HCT116 (cell line): ENCODE measurements around the gene WNK4. TPM values are rescaled to one million over a fixed set of nuclear protein-coding genes. Genes with fewer than 3 reads are reported as not detected.
A peak's percentile ranks its signal among the peaks of the same experiment; 100 is the strongest.

ENCODE experiments used
- ATAC-seq: fragments of 200-7000 bp; cut with Tn5 transposase; 2 replicates; pipeline ENCODE4 v1.9.1; 2020; ENCODE audit warnings: mild to moderate bottlenecking, moderate library complexity
- BruUV-seq: library from RNA; stranded (reverse); fragments of 400-500 nt; replicated peaks from 2 replicates; lab custom pipeline; 2021; lab: Mats Ljungman, UMichigan
- CTCF ChIA-PET: fragments of 300-600 bp; sonication (Branson Sonifier 250); formaldehyde crosslinking; loops from one replicate; lab custom pipeline; 2021; ENCODE audit warnings: antibody characterized with exemption; lab: Charles Lee
- POLR2A ChIA-PET: fragments of 300-600, 350-600 bp; sonication (Branson Sonifier 250); formaldehyde crosslinking; loops from one replicate; lab custom pipeline; 2021; ENCODE audit warnings: antibody characterized with exemption; lab: Charles Lee
- RAD21 ChIA-PET, 2 experiments: fragments of 300-600 bp; sonication (Branson Sonifier 250); formaldehyde crosslinking; loops; one replicate each; lab custom pipeline; 2023; ENCODE audit warnings: low total read pairs in 2 of 2; ENCODE audit not compliant: uncharacterized antibody in 2 of 2, unreplicated experiment in 2 of 2, low non-redundant PET in 1 of 2; lab: Charles Lee
- DNase-seq: peaks from one replicate; pipeline ENCODE4 v3.0.0-alpha.2; 2010; ENCODE audit warnings: low read depth, low spot score
- H2AFZ ChIP-seq: fragments of 200-600 bp; shearing (Covaris generic), sonication (generic); 2 replicates; pipeline ENCODE4 v1.6.1; 2017; ENCODE audit warnings: low read depth, mixed run types, mixed read lengths, antibody characterized with exemption, low read length; ENCODE audit not compliant: poor library complexity, severe bottlenecking
- H3K27ac ChIP-seq: 2 replicates; pipeline ENCODE4 v1.5.1; 2012; ENCODE audit warnings: low read depth, low read length
- H3K27me3 ChIP-seq: fragments of 200-600 bp; sonication (generic); 2 replicates; pipeline ENCODE4 v1.6.1; 2016; ENCODE audit warnings: mixed run types, low read length, mixed read lengths; ENCODE audit not compliant: insufficient read depth
- H3K36me3 ChIP-seq, 2 experiments: fragments of 200-500 bp in 1 of 2; fragments of 200-600 bp in 1 of 2; sonication (Bioruptor generic) in 1 of 2; sonication (generic) in 1 of 2; 2 replicates each; pipeline versions ENCODE4 v1.5.1 to v1.6.1; 2014 to 2016; ENCODE audit warnings: low read length in 2 of 2, inconsistent platforms in 1 of 2, mixed read lengths in 1 of 2, mixed run types in 1 of 2; ENCODE audit not compliant: insufficient read depth in 2 of 2, control insufficient read depth in 1 of 2
- H3K4me1 ChIP-seq, 2 experiments: fragments of 200-600 bp in 1 of 2; sonication (generic) in 1 of 2; 2 replicates each; pipeline versions ENCODE4 v1.5.1 to v1.6.1; 2012 to 2017; ENCODE audit warnings: low read length in 2 of 2, inconsistent platforms in 1 of 2, mild to moderate bottlenecking in 1 of 2, mixed read lengths in 1 of 2, mixed run types in 1 of 2, moderate library complexity in 1 of 2; ENCODE audit not compliant: insufficient read depth in 2 of 2, control insufficient read depth in 1 of 2
- H3K4me2 ChIP-seq: fragments of 200-600 bp; sonication (generic); 2 replicates; pipeline ENCODE4 v1.6.1; 2017; ENCODE audit warnings: mixed run types, low read length, mixed read lengths
- H3K4me3 ChIP-seq, 2 experiments: fragments of 200-600 bp in 1 of 2; sonication (generic) in 1 of 2; replicated peaks in 1 of 2; 2 replicates each; pipeline ENCODE4 v1.5.1; 2011 to 2016; ENCODE audit warnings: low read length in 2 of 2, control low read depth in 1 of 2, low read depth in 1 of 2, mild to moderate bottlenecking in 1 of 2, mixed read lengths in 1 of 2, mixed run types in 1 of 2
- H3K79me2 ChIP-seq: fragments of 200-600 bp; sonication (generic); 2 replicates; pipeline ENCODE4 v1.6.1; 2017; ENCODE audit warnings: mild to moderate bottlenecking, mixed run types, low read length, moderate library complexity, mixed read lengths; ENCODE audit not compliant: insufficient read depth
- H3K9ac ChIP-seq: fragments of 200-600 bp; sonication (generic); 2 replicates; pipeline ENCODE4 v1.6.1; 2016; ENCODE audit warnings: low read length, mixed read lengths
- H3K9me2 ChIP-seq: fragments of 200-600 bp; sonication (generic), shearing (Covaris generic); 2 replicates; pipeline ENCODE4 v1.6.1; 2017; ENCODE audit warnings: mixed run types, mild to moderate bottlenecking, moderate library complexity; ENCODE audit not compliant: insufficient read depth
- H3K9me3 ChIP-seq, 2 experiments: fragments of 200-500 bp in 1 of 2; fragments of 200-600 bp in 1 of 2; sonication (Bioruptor generic) in 1 of 2; sonication (generic) in 1 of 2; 2 replicates each; pipeline ENCODE4 v1.6.1; 2014 to 2017; ENCODE audit warnings: low read length in 2 of 2, mixed read lengths in 2 of 2, inconsistent platforms in 1 of 2, low read depth in 1 of 2, mild to moderate bottlenecking in 1 of 2, mixed run types in 1 of 2, moderate library complexity in 1 of 2; ENCODE audit not compliant: control insufficient read depth in 1 of 2, insufficient read depth in 1 of 2
- H4K20me1 ChIP-seq: fragments of 200-600 bp; sonication (generic), shearing (Covaris generic); 2 replicates; pipeline ENCODE4 v1.6.1; 2017; ENCODE audit warnings: mixed run types, mild to moderate bottlenecking, moderate library complexity; ENCODE audit not compliant: insufficient read depth
- CBX3 ChIP-seq: IDR thresholded peaks from 2 replicates; pipeline ENCODE4 v1.6.1; 2012; ENCODE audit warnings: low read depth
- CEBPB ChIP-seq: IDR thresholded peaks from 2 replicates; pipeline ENCODE4 v1.6.1; 2012; ENCODE audit warnings: low read depth
- EGR1 ChIP-seq: IDR thresholded peaks from 2 replicates; pipeline ENCODE4 v1.6.1; 2012; ENCODE audit warnings: low read depth
- ELF1 ChIP-seq: IDR thresholded peaks from 2 replicates; pipeline ENCODE4 v1.6.1; 2012; ENCODE audit warnings: low read depth, borderline replicate concordance
- EZH2 ChIP-seq: fragments of 200-600 bp; sonication (generic); IDR thresholded peaks from 2 replicates; pipeline ENCODE4 v1.6.1; 2017; ENCODE audit warnings: antibody characterized with exemption, mixed run types
- EZH2phosphoT487 ChIP-seq: fragments of 200-600 bp; IDR thresholded peaks from 2 replicates; pipeline ENCODE4 v1.6.1; 2018; ENCODE audit warnings: antibody characterized with exemption, borderline replicate concordance
- FOSL1 ChIP-seq: IDR thresholded peaks from 2 replicates; pipeline ENCODE4 v1.6.1; 2012; ENCODE audit warnings: low read depth
- JUND ChIP-seq: IDR thresholded peaks from 2 replicates; pipeline ENCODE4 v1.6.1; 2012
- POLR2A ChIP-seq: IDR thresholded peaks from 2 replicates; pipeline ENCODE4 v1.7.0; 2011; ENCODE audit warnings: borderline replicate concordance; ENCODE audit not compliant: insufficient read depth, insufficient read length; ENCODE audit errors: extremely low read depth
- POLR2AphosphoS5 ChIP-seq: IDR thresholded peaks from 2 replicates; pipeline ENCODE4 v1.6.1; 2011; ENCODE audit warnings: mild to moderate bottlenecking, low read depth, low read length, moderate library complexity
- RAD21 ChIP-seq: IDR thresholded peaks from 2 replicates; pipeline ENCODE4 v1.6.1; 2012; ENCODE audit warnings: low read depth, mild to moderate bottlenecking
- SIN3A ChIP-seq: IDR thresholded peaks from 2 replicates; pipeline ENCODE4 v1.6.1; 2012; ENCODE audit warnings: low read depth
- SP1 ChIP-seq: IDR thresholded peaks from 2 replicates; pipeline ENCODE4 v1.6.1; 2012; ENCODE audit warnings: low read depth
- SRF ChIP-seq: IDR thresholded peaks from 2 replicates; pipeline ENCODE4 v1.6.1; 2012; ENCODE audit warnings: low read depth
- YY1 ChIP-seq: IDR thresholded peaks from 2 replicates; pipeline ENCODE4 v1.6.1; 2011; ENCODE audit warnings: low read length, low read depth, moderate library complexity, mild to moderate bottlenecking; ENCODE audit not compliant: insufficient replicate concordance; ENCODE audit errors: extremely low read depth
- ZFX ChIP-seq: fragments of 450-650 bp; IDR thresholded peaks from 2 replicates; pipeline ENCODE4 v1.6.1; 2017
- ZNF274 ChIP-seq: fragments of 200-500 bp; sonication (Bioruptor generic); IDR thresholded peaks from 2 replicates; pipeline ENCODE4 v1.6.1; 2014; ENCODE audit warnings: mild to moderate bottlenecking, low read depth, low read length, inconsistent platforms
- intact Hi-C: fragments of 100-400 bp; cut with micrococcal nuclease; formaldehyde crosslinking; loops from 2 replicates; pipeline ENCODE4 v1.10.0; 2022
- total RNA-seq: library from RNA; stranded (reverse); gene quantifications from one replicate; pipeline ENCODE4 v1.2.1, GENCODE V29; 2021; ENCODE audit not compliant: unreplicated experiment
- TF ChIP-seq, protein P1 (sequence below): IDR thresholded peaks from 2 replicates; pipeline ENCODE4 v1.6.1; 2012
- TF ChIP-seq, protein P2 (sequence below): IDR thresholded peaks from 2 replicates; pipeline ENCODE4 v1.6.1; 2012

Gene WNK4
- total RNA-seq, 1 experiment from 2014 or later: 4.5 TPM

DNA sequence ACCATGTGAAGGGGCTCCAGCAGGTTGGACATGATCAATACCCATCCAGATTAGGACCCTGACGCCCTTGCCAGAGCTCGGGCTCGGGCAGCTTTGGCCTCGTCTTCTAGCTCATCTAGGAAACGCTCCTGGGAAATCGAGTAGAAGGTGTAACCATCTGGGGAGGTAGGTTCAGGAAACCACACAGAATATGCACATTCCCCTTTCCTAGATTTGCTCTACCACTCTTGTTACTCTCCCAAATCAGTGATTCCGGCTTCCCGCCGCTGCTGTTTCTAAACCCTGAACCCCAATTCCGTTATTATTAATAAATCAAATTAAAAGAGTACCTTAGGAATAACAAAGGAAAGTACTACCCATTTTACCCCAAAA lies 17.6 kb downstream of the WNK4 start:
- H4K20me1 ChIP-seq: no peaks in the 10 kb centered on the region
- peak overlapping the region; percentile 26 for H3K27ac ChIP-seq

DNA sequence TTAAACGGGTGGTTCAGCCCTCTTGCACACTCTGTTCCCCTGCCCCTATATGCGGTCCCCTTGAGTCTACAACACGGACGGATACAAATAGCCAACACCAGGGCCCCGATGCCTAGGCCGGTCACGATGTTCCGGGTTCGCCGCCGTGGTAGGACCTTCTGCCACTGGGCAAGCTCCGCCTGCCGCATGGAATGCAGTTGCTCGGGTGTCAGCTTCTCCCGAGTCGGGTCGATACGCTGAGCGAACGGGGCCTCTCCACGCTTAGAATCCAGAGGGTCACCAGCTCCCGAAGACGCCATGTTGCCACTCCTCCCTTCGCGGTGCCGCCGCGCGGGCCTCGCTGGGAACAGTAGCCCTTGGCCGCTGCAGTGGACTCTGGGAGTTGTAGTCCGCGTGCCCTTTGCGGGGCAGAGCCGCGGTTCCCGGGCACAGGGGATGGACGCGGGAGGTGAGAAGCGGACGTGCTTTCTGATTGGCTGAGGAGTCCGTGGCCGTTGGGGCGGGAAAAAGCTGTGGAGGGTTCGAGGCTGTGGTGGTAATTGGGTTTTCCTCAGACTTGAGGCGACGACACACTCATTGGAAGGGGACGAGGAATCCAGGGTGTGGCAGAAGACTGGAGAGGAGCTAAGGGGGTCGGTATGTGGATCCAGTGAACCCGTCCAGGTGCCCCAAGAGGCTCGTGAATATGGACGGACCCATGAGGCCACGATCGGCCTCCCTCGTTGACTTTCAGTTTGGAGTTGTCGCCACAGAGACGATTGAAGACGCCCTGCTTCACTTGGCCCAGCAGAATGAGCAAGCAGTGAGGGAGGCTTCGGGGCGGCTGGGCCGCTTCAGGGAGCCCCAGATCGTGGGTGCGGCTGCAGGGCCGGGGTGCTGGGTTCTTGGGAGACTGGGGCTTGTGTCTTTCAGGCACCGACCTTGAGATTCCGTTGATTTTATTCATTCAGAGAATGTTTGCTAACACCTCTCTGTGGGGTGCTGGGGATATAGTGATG lies 18.3 kb downstream of the WNK4 start, which contains the start of the genes CNTD1 and COA3:
Gene CNTD1, plus strand, starts transcription at position 479 of the 998 bp plus-strand sequence. Its CDS starts 207 bp downstream, at position 686.
Gene COA3, minus strand, starts transcription at position 322 of the 998 bp plus-strand sequence. Its CDS starts 23 bp downstream, at position 299.
- H3K4me3 ChIP-seq: peak within 1 kb of the TSS; percentile 83 to 88
- H3K27me3 ChIP-seq: no peaks in the 10 kb centered on the region
- H3K4me1 ChIP-seq: peaks cover 4 to 9% of the 10 kb centered on the region in 2 experiments; a peak in 2 of 4 replicates
- peak within 1 kb of the TSS; percentile 26 for H3K27ac ChIP-seq
- H3K4me2 ChIP-seq: peak within 1 kb of the TSS; percentile 85
- ChIA-PET CTCF (interaction anchor here (0.8 to 1.5 kb wide), 4 partner anchors 19 to 220 kb away, joined by 3 to 8 read pairs (median 4); partner anchors contain the start of gene BECN1), POLR2A (interaction anchor here (1.0 kb wide), 1 partner anchor 26 kb away, joined by 3 read pairs; the partner anchor contains the start of gene BECN1), RAD21 (interaction anchor here in 1 of 2 experiments (0.6 kb wide), 1 partner anchor 47 kb away, joined by 8 read pairs; no protein-coding TSS in a partner anchor)
- H3K9ac ChIP-seq: peak within 1 kb of the TSS; percentile 83
- intact Hi-C loops: no loop called here
- H3K9me3 ChIP-seq: no peaks in the 10 kb centered on the region
- H4K20me1 ChIP-seq: no peaks in the 10 kb centered on the region
- H2AFZ ChIP-seq: peak within 1 kb of the TSS; percentile 52
- H3K36me3 ChIP-seq: no peaks in the 10 kb centered on the region
- no peaks in the 10 kb centered on the region for H3K9me2 ChIP-seq
- H3K79me2 ChIP-seq: peaks cover 8% of the 10 kb centered on the region; the same call in 1 of the 2 replicates
- DNase-seq (peak; percentile 86), ATAC-seq (peak; percentile 100)
- BruUV-seq: no TSS peak
- TF ChIP-seq YY1 (peak; percentile 94), ELF1 (no peak), EZH2phosphoT487 (no peak), ZNF274 (no peak), POLR2A (no peak), EGR1 (no peak), CEBPB (no peak), SIN3A (peak; percentile 51; the same call in 1 of the 2 replicates), FOSL1 (no peak), SRF (no peak), ZFX (peak; percentile 82), POLR2AphosphoS5 (peak; percentile 87), SP1 (peak; percentile 84; the same call in 1 of the 2 replicates), EZH2 (no peak), RAD21 (no peak), JUND (no peak)
- TF ChIP-seq, protein P1, sequence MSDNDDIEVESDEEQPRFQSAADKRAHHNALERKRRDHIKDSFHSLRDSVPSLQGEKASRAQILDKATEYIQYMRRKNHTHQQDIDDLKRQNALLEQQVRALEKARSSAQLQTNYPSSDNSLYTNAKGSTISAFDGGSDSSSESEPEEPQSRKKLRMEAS: peak; percentile 100
- TF ChIP-seq, protein P2, sequence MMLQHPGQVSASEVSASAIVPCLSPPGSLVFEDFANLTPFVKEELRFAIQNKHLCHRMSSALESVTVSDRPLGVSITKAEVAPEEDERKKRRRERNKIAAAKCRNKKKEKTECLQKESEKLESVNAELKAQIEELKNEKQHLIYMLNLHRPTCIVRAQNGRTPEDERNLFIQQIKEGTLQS: no peak

More for the DNA sequence above, 17.6 kb downstream of the WNK4 start:
- peak overlapping the region; percentile 83 for H3K9ac ChIP-seq
- ChIA-PET POLR2A (interaction anchor here (1.0 kb wide), 1 partner anchor 26 kb away, joined by 3 read pairs; the partner anchor contains the start of gene BECN1), RAD21 (interaction anchor here in 1 of 2 experiments (0.6 kb wide), 1 partner anchor 48 kb away, joined by 8 read pairs; no protein-coding TSS in a partner anchor), CTCF (interaction anchor here (0.8 to 1.5 kb wide), 4 partner anchors 20 to 220 kb away, joined by 3 to 8 read pairs (median 4); partner anchors contain the start of gene BECN1)
- no peaks in the 10 kb centered on the region for H3K27me3 ChIP-seq
- H3K36me3 ChIP-seq: no peaks in the 10 kb centered on the region
- intact Hi-C loops: no loop called here
- peak overlapping the region; percentile 83 to 88 for H3K4me3 ChIP-seq
- no peaks in the 10 kb centered on the region for H3K9me2 ChIP-seq
- peaks cover 8% of the 10 kb centered on the region; the same call in 1 of the 2 replicates for H3K79me2 ChIP-seq
- H3K4me2 ChIP-seq: peak overlapping the region; percentile 85
- peaks cover 4 to 9% of the 10 kb centered on the region in 2 experiments; a peak in 2 of 4 replicates for H3K4me1 ChIP-seq
- peak overlapping the region; percentile 52 for H2AFZ ChIP-seq
- no peaks in the 10 kb centered on the region for H3K9me3 ChIP-seq
- no TSS peak for BruUV-seq
- DNase-seq: no peak
- no peak for ATAC-seq
- no peak for TF ChIP-seq POLR2AphosphoS5
- no peak for TF ChIP-seq SIN3A
- no peak for TF ChIP-seq CBX3
- no peak for TF ChIP-seq POLR2A
